ENCODE measurements around the gene ZNF469.
"Not testable (repeated sequence)": the region's sequence is repeated elsewhere in the genome, so short reads cannot be mapped to it uniquely, and the experiment has no call there.

Gene ZNF469

DNA sequence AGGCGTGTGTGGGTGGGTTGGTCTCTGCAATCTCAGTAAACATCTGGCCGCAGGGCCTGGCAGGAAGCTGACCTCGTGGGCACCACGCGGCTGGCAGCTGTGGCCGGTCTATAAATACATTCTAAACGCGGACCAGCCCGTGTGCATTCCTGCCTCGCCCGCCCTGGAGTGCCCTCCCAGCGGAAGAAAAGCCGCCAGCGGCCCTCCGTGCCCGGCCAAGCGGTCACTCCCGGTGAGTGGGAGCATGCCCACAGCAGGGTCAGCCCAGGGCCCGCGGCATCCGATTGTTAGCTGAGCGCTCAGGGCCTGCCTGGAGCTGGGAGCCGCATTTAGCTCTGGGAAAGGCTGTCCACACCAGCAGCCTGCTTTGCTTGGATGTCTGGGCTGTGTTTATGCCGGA lies 10.3 kb downstream of the ZNF469 start:
- DNase-seq = no peak

DNA sequence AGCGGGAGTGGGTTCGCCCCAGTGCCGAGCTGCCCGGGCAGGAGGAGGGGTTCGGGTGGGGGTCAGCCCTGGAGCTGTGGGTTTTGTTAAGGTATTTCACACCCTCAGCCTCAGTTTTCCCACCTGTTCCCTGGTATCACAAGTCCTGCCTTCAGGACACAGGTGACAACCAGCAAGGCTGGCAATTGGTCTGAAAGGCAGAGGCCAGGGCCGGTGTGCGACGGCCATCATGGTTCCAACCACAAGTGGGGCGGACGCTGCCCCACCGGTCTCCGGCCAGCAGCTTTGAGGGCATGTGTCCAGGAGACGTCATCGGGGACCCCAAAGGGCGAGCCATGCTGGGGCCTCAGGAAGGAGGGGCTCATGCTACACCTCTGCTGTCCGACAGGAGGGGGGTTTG lies 10.8 kb downstream of the ZNF469 start:
- DNase-seq = no peak

DNA sequence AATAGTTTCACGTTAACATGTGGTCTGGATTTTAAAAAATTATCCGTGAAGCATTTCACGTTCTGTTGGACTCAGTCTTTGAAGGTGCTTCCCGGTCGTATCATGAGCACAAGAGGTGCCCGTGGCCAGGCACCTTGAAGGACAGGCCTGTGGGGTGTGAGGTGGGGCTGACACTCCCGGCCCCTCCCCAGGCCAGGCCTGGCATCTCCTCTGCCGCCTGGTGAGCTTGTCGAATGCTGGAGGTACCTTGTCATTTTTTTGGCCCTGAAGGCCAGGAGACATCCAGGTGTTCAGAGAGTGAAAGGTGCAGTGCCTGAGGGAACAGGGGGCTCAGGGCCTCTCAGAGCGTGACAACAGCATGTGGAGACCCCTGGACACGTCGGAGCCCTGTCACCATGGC lies 11.7 kb downstream of the ZNF469 start:
- no peak for DNase-seq

DNA sequence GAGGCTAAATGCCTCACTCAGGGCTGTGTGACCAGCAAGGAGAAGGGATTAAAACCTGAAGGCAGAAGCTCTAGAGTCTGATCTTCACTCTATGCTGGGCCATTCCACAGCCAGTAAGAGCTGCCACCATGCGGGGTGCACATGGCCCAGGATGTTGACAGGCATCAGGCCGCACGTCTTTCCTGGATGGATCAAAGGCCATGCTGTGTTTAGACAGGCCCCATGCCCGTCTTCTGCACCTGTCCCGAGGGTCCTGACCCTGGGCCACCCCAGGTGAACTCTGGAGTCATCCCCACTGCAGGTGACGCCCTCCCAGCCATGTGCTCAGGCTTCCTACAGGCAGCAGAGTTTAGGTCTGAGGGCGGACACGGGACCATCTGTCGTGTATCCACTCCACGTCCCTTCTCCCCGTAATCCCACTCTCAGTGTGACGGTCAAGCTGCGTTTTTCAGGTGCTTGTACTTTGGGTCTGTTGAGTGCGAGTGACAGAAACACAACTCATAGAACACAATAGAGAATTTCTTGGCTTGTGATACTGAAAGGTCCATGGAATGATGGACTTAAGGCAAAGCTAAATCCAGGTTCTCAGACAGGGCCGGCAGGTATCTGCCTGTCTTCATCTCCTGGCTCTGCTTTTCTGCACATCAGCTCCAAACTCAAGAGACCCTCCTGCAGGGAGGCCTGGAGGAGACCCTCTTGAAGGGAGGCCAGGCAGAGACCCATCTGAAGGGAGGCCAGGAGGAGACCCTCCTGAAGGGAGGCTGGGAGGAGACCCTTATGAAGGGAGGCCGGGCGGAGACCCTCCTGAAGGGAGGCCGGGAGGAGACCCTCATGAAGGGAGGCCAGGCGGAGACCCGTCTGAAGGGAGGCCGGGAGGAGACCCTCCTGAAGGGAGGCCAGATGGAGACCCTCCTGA lies 13.2 kb downstream of the ZNF469 start:
- no peak for DNase-seq

DNA sequence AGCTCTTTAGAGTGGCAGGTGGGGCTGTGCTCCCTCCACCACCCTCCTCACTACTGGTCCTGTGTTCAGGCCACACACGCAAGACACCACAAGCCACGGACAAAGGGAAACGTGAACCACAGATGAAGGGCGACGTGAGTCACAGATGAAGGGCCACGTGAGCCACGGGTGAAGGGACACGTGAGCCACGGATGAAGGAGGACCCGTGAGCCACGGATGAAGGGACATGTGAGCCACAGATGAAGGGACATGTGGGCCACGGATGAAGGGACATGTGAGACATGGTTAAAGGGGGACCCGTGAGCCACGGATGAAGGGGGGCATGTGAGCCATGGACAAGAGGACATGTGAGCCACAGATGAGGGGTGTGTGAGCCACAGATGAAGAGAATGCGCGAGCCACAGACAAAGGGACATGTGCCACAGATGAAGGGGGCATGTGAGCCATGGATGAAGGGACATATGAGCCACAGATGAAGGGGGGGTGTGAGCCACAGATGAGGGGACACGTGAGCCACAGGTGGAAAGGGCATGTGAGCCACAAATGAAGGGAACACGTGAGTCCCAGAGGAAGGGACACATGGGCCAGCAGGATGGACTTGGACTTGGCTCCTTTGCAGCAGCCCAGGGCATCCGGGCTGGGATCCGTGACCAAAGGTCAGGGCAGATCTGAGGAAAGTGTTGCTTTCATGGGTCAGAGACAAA lies 15.6 kb downstream of the ZNF469 start:
- DNase-seq = no peak

DNA sequence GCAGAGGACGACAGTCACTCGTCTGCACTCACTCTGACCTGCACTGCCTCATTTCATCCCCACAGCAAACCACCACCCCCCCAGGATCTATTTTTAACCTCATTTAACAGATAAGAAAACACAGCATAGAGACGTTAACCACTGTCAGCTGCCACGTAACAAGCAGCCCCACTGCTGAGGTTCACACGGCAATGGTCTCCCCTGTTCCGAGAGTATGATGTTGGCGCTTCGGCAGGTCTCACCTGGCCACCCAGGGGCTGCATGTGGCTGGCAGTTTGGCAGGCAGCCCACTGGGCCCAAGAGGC lies 16.1 kb downstream of the ZNF469 start:
- no peak for DNase-seq

DNA sequence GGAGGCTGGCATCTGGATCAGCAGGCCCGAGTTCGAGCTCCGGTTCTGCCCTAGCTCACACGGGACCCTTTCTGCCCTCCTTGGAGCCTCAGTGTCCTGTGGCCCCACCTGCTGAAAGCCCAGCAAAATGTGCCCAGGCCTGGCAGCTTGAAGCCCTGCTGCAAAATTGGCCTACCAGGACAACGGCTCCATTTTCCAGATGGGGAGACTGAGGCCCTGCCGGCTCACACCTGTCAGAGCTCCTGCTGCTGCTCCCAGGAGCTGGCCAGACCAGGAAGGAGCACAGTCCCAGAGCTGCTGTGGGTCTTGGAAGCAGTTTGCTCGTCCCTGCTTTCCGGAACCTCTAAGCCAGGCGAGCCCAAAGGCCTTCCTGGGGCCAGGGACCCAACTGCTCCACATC lies 17.4 kb downstream of the ZNF469 start:
- DNase-seq = no peak

DNA sequence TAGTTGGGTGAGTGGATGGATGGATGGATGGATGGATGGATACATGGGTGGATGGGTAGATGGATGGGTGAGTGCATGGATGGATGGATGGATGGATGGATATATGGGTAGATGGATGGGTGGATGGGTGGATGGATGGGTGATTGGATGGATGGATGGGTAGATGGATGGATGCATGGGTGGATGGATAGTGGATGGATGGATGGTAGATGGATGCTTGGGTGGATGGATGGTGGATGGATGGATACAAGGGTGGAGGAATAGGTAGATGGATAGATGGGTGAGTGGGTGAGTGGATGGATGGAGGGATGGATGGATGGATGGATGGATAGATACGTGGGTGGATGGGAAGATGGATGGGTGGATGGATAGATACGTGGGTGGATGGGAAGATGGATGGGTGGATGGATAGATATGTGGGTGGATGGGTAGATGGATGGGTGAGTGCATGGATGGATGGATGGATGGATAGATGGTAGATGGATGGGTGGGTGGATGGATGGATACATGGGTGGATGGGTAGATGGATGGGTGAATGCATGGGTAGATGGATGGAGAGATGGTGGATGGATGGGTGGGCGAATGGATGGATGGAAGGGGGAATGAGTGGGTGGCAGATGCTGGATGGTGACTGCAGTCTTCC lies 19.0 kb downstream of the ZNF469 start:
- no peak for DNase-seq

DNA sequence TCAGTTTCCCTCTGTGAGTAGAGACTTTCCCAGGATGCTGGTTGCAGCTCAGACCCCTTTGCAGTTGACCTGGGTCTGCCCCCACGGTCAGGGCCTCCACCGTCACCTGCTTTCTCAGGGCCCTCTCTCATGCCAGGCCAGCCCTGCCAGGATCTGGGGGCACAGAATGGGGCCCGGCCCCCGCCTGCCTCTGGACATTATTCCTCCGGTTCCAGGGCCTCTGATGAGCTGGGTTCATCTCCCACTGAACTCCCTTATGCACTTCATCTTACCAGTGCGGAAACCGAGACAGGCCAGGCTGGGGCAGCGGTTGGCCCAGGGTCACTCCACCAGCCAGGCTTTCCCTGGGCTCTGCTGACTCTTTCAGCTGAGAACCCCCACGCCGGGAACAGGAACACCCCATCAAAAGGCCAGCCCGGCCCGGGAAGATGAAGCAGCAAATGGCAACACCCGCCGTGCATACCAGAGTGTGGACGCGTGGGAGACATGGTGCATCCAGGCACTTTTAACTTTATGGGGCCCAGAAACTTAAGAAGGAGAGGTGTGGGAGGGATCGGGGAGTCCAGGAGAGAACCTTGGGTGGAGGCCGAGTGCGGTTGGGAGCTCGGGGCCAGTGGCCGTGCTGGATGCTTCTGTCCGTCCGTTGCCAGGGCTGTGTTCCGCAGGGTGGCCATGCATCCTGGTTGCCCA lies 19.9 kb downstream of the ZNF469 start:
- DNase-seq = no peak

DNA sequence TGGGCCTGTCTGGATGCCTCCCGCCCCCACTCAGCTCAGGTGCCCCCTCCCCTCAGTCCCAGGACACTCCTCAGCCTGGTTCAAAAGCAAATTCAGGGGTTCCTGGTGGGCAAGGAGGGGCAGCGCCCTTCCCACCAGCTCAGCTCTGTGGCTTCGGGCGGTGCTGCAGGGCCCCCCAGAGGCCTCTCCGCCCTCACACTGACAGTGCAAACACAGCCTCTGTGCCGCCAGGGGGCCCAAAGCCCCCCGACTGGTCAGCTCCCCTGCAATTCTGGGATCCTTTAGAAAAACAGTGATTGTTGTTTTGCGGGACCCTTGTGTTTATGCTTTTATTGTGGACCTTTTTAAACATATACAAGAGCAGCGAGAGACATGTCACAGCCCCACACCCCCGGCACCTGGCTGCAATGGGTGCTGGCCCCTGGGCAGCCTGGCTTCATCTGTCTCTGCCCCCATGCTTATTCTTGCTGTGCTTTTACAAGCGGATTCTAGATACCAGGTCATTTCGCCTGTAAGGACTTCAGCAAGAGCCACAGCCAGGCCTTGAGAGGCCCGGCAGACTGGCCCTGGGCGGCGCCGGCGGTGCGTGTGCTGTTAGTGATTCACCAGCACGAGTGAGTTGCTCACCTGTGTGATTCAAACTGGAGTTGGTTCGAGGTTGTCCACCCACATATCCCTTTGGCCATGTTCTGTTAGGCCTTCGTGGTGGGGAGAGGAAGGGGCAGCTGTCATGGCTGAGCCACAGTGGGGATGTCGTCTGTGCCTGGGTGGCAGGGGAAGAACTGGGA lies 21.2 kb downstream of the ZNF469 start:
- no peak for DNase-seq

DNA sequence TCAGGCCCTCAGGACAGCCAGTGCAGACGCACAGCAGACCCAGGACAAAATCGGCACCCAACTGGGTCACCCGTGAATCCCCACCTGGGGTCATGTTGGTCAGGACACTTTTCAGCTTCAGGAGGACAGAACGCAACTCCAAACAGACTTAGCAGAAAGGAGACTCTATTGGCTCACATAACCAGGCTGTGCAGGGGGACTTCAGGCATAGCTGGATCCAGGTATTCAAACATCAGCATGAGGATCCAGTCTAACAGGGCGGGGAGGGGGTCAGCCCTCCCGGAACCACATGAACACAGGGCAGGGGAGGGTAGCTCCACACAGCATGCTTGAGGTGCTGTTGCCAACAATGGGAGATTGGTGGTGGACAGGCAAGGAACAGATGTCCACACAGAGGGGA lies 22.0 kb downstream of the ZNF469 start:
- DNase-seq = no peak

DNA sequence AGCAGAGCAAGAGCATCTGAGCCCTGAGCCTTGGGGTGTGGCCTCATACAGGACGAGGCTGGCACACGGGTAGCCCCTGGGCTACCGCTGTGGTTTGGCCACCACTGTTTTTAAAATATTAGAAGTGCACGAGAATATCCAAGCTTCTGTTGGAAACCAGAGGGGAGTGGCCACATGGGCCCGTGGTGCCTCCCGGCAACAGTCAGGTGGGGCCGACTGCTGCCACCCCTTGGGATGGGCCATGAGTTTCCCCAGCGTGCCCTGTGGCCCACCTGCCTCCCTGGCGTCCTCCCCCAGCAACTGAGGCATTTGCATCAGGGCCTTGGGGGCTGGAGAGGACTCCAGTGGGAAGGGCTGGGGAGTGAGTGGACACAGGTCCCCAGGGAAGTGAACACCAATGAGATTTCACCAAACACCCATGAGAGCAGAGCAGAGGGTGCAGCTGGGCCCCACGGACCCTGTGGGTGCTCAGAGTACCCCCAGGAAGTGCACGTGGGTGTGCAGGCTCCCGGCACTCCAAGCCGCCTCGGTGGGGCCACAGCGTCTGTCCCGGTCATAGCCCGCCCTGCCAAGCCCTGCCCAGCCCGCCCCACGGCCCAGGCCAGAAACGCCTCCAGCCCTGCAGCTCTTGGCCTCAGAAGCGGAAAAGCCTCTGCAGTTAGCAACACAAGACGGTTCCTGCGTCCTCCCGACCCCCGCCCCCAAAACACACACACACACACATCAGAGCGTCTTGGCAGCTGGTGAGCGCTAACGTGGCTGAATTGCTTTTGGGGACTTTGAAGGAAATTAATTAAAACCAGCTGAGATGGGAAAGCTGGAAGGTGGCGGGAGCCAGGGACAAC lies 22.7 kb downstream of the ZNF469 start:
- DNase-seq = no peak

DNA sequence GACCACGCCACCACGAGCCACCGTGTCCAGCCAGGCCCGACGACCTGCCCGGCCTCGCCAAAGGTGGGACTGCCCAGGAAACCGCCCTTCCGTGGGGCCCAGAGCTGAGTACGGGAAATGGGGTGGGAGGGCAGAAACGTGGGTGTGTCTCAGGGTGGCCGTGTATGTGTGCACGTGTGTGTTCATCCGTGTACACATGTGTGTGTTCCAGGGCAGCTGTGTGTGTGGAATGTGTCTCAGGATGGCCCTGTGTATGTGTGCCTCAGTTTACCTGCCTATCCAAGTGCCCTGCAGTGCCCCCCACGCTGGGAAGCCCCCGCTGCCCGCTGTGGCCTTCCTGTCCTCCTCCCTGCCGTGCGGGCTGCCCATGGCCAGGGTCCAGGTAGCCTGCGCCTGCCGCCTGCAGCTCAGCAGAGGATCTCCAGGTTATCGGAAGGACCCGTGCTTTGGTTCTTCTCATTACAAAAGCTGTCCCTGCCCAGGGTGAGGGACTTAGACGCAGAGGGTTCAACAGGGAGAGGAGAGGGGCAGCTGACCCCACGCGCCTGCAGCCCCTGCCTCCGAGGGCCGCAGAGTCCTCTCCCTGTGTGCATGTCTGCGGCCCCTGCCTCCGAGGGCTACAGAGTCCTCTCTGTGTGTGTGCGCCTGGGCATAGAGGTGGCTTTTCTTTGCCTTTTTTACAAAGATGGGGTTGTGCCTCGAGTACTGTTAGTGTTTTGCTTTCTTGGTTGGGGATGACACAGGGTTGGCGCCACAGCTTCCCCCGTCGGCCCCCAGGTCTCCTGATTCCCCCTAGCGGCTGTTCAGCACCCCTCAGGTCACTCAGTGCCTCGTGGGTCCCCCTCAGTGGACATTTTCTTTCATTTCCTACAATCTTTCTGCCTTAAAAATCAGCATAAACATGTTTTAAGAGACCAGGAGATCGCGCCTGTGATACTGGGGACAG lies 23.6 kb downstream of the ZNF469 start:
- DNase-seq = no peak

DNA sequence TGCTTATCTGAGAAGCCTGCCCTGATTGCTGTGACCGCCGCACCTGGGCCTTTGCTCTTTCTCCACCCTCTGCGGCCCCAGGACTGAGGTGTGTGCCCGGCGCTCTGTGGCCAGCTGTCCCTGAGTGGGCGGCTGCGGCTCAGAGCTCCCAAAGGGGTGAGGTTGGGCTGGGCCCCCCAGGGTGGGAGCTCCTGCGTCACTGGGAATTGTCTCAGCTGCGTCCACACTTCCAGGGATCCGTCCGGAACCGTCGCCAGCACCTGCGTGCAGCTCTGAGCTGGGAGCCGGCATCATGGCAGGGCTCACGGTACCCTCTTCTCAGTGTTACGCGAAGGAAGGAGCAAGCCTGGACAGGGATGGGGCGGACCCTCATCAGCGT lies 24.3 kb downstream of the ZNF469 start:
- no peak for DNase-seq

DNA sequence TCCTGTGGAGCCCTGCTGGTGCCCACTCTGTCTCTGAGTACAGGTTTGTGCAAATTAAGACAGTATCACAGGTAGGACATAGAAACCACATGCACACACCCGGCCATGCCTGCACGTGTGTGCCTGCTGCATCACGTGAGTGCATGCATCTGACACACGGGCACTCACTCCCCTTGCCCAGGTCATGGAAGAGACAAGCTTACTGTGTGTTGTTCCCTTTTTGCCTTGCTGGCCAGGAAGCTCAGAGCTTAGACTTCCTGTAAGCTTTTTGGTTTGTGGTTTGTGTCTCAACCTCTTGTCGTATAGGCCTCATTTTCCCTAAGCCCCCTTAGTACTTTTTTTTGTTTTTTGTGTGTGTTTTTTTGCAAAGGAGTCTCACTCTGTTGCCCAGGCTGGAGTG lies 25.0 kb downstream of the ZNF469 start:
- DNase-seq = no peak

DNA sequence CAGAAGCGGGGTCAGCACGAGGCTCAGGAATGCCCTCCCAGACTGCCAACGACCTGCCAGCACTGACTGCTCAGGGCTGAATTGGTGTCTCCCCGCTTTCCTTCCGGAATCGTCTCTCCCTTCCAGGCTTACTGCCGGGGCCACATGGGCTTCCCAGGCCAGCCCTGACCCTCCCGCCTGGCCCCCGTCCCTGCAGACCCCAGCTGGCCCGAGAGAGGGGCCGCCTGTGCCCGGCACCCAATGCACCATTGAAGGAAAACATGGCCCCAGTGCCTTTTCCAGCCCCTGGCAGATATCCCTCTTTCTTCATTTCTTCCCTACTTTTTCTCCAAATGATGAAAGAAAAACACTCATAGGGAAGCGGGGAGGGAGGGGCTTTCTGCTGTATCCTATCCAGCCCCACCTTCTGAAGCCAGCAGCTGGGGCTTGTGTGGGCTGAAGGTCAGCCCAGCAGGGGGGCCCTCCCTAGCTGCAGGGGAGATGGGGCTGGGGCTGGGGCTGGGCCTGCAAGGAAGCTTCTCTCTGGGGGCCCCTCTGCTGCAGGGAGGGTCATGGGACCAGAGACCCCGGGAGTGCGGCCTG lies 25.9 kb downstream of the ZNF469 start:
- no peak for DNase-seq

DNA sequence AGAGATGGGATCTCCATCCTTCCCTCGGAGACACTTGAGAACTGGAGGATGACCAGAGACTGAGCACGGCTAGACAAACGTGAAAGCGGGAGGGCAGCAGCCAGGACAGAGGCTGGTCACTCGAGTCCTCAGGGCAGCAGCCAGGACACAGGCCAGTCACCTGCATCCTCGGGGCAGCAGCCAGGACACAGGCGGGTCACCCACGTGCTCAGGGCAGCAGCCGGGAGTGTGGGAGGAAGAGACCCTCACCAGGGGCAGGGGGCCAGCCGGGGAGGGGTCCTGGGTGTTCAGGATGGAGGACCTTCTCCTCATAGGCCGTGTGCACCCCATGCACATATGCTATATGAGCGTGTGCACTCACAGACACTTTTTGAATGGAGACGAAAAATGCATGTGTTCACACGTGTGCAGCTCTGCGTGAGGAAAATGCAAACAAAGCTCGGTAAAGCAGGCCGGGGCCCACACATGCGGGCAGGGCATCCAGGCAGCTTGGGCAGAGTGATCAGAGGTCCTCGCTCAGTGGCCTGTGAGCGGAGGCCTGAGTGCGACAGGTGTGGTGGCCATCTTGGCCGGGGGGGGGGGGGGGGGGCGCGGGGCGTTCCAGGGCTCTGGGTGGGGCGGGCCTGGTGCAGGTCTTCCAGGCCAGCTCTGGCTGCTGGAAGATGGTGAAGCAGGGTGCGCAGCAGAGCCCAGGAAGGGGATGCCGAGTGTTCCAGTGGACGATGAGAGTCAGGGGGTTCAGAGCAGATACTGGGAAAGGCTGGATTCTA lies 26.7 kb downstream of the ZNF469 start:
- no peak for DNase-seq

DNA sequence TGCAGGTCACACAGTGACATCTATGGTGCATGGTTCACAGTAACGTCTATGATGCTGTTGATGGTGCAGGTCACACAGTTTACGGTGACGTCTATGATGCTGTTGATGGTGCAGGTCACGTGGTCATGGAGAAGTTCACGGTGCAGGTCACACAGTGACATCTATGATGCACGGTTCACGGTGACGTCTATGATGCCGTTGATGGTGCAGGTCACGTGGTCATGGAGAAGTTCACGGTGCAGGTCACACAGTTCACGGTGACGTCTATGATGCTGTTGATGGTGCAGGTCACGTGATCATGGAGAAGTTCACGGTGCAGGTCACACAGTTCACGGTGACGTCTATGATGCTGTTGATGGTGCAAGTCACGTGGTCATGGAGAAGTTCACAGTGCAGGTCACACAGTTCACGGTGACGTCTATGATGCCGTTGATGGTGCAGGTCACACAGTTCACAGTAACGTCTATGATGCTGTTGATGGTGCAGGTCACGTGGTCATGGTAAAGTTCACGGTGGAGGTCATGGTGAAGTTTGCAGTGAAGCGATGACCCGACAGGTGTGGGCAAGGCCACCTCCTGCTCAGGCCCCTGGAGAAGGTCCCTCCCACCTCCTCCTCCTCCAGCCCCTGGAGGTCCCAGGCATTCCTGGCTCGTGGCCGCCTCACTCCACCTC lies 27.7 kb downstream of the ZNF469 start:
- DNase-seq = not testable (repeated sequence)

Data from NCI-H526 (cell line).